ENCODE measurements around the gene PRKAG2.

The PRKAG2 gene

GRCh38 chr7:151732834-151733592 is 143.9 kb downstream of the PRKAG2 start:
- no peak overlapping the region for H3K4me3 ChIP-seq (ENCODE audit: low read length)

GRCh38 chr7:151732292-151732691 is 144.6 kb downstream of the PRKAG2 start:
- no peaks in the 10 kb centered on the region for H3K9me3 ChIP-seq (ENCODE audit: insufficient read depth, low read depth, low read length)
- no peaks in the 10 kb centered on the region for H3K27me3 ChIP-seq (ENCODE audit: insufficient read depth, low read length)
- peaks cover 7% of the 10 kb centered on the region; the same call in 1 of the 2 replicates for H3K4me1 ChIP-seq (ENCODE audit: insufficient read depth, low read length)
- H3K27ac ChIP-seq (ENCODE audit: low read length), result no peak overlapping the region
- H3K4me3 ChIP-seq (ENCODE audit: low read length), result no peak overlapping the region
- H3K36me3 ChIP-seq (ENCODE audit: insufficient read depth, low read depth, low read length), result no peaks in the 10 kb centered on the region
- no peak overlapping the region for H3K9ac ChIP-seq (ENCODE audit: low read depth, low read length)

More at GRCh38 chr7:151732834-151733592, 143.9 kb downstream of the PRKAG2 start:
- H3K27ac ChIP-seq (ENCODE audit: low read length), result no peak overlapping the region
- H3K9me3 ChIP-seq (ENCODE audit: insufficient read depth, low read depth, low read length), result no peaks in the 10 kb centered on the region
- no peaks in the 10 kb centered on the region for H3K36me3 ChIP-seq (ENCODE audit: insufficient read depth, low read depth, low read length)
- H3K27me3 ChIP-seq (ENCODE audit: insufficient read depth, low read length), result no peaks in the 10 kb centered on the region
- peaks cover 7% of the 10 kb centered on the region; the same call in 1 of the 2 replicates for H3K4me1 ChIP-seq (ENCODE audit: insufficient read depth, low read length)
- no peak overlapping the region for H3K9ac ChIP-seq (ENCODE audit: low read depth, low read length)

- H3K27ac ChIP-seq (ENCODE audit: low read length), result no peak overlapping the region
- H3K4me3 ChIP-seq (ENCODE audit: low read length), result no peak overlapping the region
- H3K36me3 ChIP-seq (ENCODE audit: insufficient read depth, low read depth, low read length), result no peaks in the 10 kb centered on the region
- no peaks in the 10 kb centered on the region for H3K9me3 ChIP-seq (ENCODE audit: insufficient read depth, low read depth, low read length)
- no peaks in the 10 kb centered on the region for H3K27me3 ChIP-seq (ENCODE audit: insufficient read depth, low read length)
- no peak overlapping the region; the same call in 1 of the 2 replicates for H3K9ac ChIP-seq (ENCODE audit: low read depth, low read length)
- peaks cover 7% of the 10 kb centered on the region; the same call in 1 of the 2 replicates for H3K4me1 ChIP-seq (ENCODE audit: insufficient read depth, low read length)
Observed at GRCh38 chr7:151731022-151731441, 145.9 kb downstream of the PRKAG2 start.

- Histone ChIP-seq H3K27ac (ENCODE audit: low read length) (no peak overlapping the region), H3K36me3 (ENCODE audit: insufficient read depth, low read depth, low read length) (no peaks in the 10 kb centered on the region), H3K9ac (ENCODE audit: low read depth, low read length) (no peak overlapping the region), H3K9me3 (ENCODE audit: insufficient read depth, low read depth, low read length) (no peaks in the 10 kb centered on the region), H3K4me1 (ENCODE audit: insufficient read depth, low read length) (peaks cover 4% of the 10 kb centered on the region; the same call in 1 of the 2 replicates), H3K4me3 (ENCODE audit: low read length) (no peak overlapping the region), H3K27me3 (ENCODE audit: insufficient read depth, low read length) (no peaks in the 10 kb centered on the region)
Observed at GRCh38 chr7:151730591-151730990, 146.3 kb downstream of the PRKAG2 start.

- H3K27me3 ChIP-seq (ENCODE audit: insufficient read depth, low read length), result no peaks in the 10 kb centered on the region
- H3K9me3 ChIP-seq (ENCODE audit: insufficient read depth, low read depth, low read length), result no peaks in the 10 kb centered on the region
- no peaks in the 10 kb centered on the region for H3K36me3 ChIP-seq (ENCODE audit: insufficient read depth, low read depth, low read length)
- no peak overlapping the region for H3K27ac ChIP-seq (ENCODE audit: low read length)
- H3K4me1 ChIP-seq (ENCODE audit: insufficient read depth, low read length), result no peaks in the 10 kb centered on the region
- H3K4me3 ChIP-seq (ENCODE audit: low read length), result no peak overlapping the region
- no peak overlapping the region for H3K9ac ChIP-seq (ENCODE audit: low read depth, low read length)
Observed at GRCh38 chr7:151729521-151729921, 147.4 kb downstream of the PRKAG2 start.

GRCh38 chr7:151728746-151729145 is 148.2 kb downstream of the PRKAG2 start:
- Histone ChIP-seq H3K4me3 (ENCODE audit: low read length) (no peak overlapping the region), H3K36me3 (ENCODE audit: insufficient read depth, low read depth, low read length) (no peaks in the 10 kb centered on the region), H3K4me1 (ENCODE audit: insufficient read depth, low read length) (no peaks in the 10 kb centered on the region), H3K27me3 (ENCODE audit: insufficient read depth, low read length) (no peaks in the 10 kb centered on the region), H3K9ac (ENCODE audit: low read depth, low read length) (no peak overlapping the region), H3K27ac (ENCODE audit: low read length) (no peak overlapping the region), H3K9me3 (ENCODE audit: insufficient read depth, low read depth, low read length) (no peaks in the 10 kb centered on the region)

GRCh38 chr7:151728286-151728660 is 148.6 kb downstream of the PRKAG2 start:
- no peak overlapping the region for H3K9ac ChIP-seq (ENCODE audit: low read depth, low read length)
- no peaks in the 10 kb centered on the region for H3K4me1 ChIP-seq (ENCODE audit: insufficient read depth, low read length)
- H3K36me3 ChIP-seq (ENCODE audit: insufficient read depth, low read depth, low read length), result no peaks in the 10 kb centered on the region
- H3K9me3 ChIP-seq (ENCODE audit: insufficient read depth, low read depth, low read length), result no peaks in the 10 kb centered on the region
- H3K27me3 ChIP-seq (ENCODE audit: insufficient read depth, low read length), result no peaks in the 10 kb centered on the region
- H3K27ac ChIP-seq (ENCODE audit: low read length), result no peak overlapping the region
- no peak overlapping the region for H3K4me3 ChIP-seq (ENCODE audit: low read length)

- H3K4me3 ChIP-seq (ENCODE audit: low read length), result no peak overlapping the region
- no peaks in the 10 kb centered on the region for H3K27me3 ChIP-seq (ENCODE audit: insufficient read depth, low read length)
- H3K9me3 ChIP-seq (ENCODE audit: insufficient read depth, low read depth, low read length), result no peaks in the 10 kb centered on the region
- H3K4me1 ChIP-seq (ENCODE audit: insufficient read depth, low read length), result no peaks in the 10 kb centered on the region
- H3K36me3 ChIP-seq (ENCODE audit: insufficient read depth, low read depth, low read length), result no peaks in the 10 kb centered on the region
- no peak overlapping the region for H3K9ac ChIP-seq (ENCODE audit: low read depth, low read length)
- H3K27ac ChIP-seq (ENCODE audit: low read length), result no peak overlapping the region
Observed at GRCh38 chr7:151727579-151728285, 149.2 kb downstream of the PRKAG2 start.

- H3K4me3 ChIP-seq (ENCODE audit: low read length), result no peak overlapping the region
- H3K4me1 ChIP-seq (ENCODE audit: insufficient read depth, low read length), result no peaks in the 10 kb centered on the region
- H3K9ac ChIP-seq (ENCODE audit: low read depth, low read length), result no peak overlapping the region
Observed at GRCh38 chr7:151726652-151727578, 150.0 kb downstream of the PRKAG2 start.

GRCh38 chr7:151725844-151726651 is 150.9 kb downstream of the PRKAG2 start:
- H3K27ac ChIP-seq (ENCODE audit: low read length), result no peak overlapping the region
- no peaks in the 10 kb centered on the region for H3K36me3 ChIP-seq (ENCODE audit: insufficient read depth, low read depth, low read length)
- no peaks in the 10 kb centered on the region for H3K4me1 ChIP-seq (ENCODE audit: insufficient read depth, low read length)
- no peak overlapping the region for H3K4me3 ChIP-seq (ENCODE audit: low read length)
- H3K27me3 ChIP-seq (ENCODE audit: insufficient read depth, low read length), result no peaks in the 10 kb centered on the region
- no peak overlapping the region for H3K9ac ChIP-seq (ENCODE audit: low read depth, low read length)
- no peaks in the 10 kb centered on the region for H3K9me3 ChIP-seq (ENCODE audit: insufficient read depth, low read depth, low read length)

More at GRCh38 chr7:151726652-151727578, 150.0 kb downstream of the PRKAG2 start:
- H3K36me3 ChIP-seq (ENCODE audit: insufficient read depth, low read depth, low read length), result no peaks in the 10 kb centered on the region
- no peaks in the 10 kb centered on the region for H3K9me3 ChIP-seq (ENCODE audit: insufficient read depth, low read depth, low read length)
- no peak overlapping the region for H3K27ac ChIP-seq (ENCODE audit: low read length)
- no peaks in the 10 kb centered on the region for H3K27me3 ChIP-seq (ENCODE audit: insufficient read depth, low read length)
